ENCODE data around the gene DPF3. TPM values are rescaled to one million over a fixed set of nuclear protein-coding genes. Genes with fewer than 3 reads are reported as not detected.

Gene DPF3
- total RNA-seq, 5 donors from 2014 or later (not counting 1 experiment from before 2014, with no cell fraction given): 0.33 to 0.86 (median 0.54) TPM

GRCh38 chr14:72666610-72667009 lies 227.3 kb downstream of the DPF3 start:
- H3K36me3 ChIP-seq (ENCODE audit: control insufficient read depth in 2 of 2, extremely low read depth in 1 of 2, insufficient read depth in 1 of 2, low read length in 1 of 2): no peaks in the 10 kb centered on the region
- Mint-ChIP-seq H3K4me1 (peaks cover 0 to under 1% (median 0%) of the 10 kb centered on the region in 3 donors), H3K36me3 (peaks cover 12% of the 10 kb centered on the region), H3K4me3 (no peak overlapping the region), H3K9me3 (no peaks in the 10 kb centered on the region), H3K27me3 (peaks cover 12% of the 10 kb centered on the region in 2 donors), H3K27ac (no peak overlapping the region)
- H3K4me1 ChIP-seq (ENCODE audit: control insufficient read depth in 1 of 2, extremely low read depth in 1 of 2, insufficient read depth in 2 of 2, low read length in 2 of 2): no peaks in the 10 kb centered on the region
- no peak overlapping the region for H3K27ac ChIP-seq (ENCODE audit: low read length)
- no CpG with 5 or more reads among the region's 1 CpG for WGBS (ENCODE audit: insufficient coverage)
- ATAC-seq (replicated peaks in 1 of 4) (no peak), DNase-seq (no peak)
- no peaks in the 10 kb centered on the region for H3K9me3 ChIP-seq
- H3K27me3 ChIP-seq (replicated peaks in 1 of 2; ENCODE audit: control insufficient read depth in 2 of 2, extremely low read depth in 1 of 2, insufficient read depth in 2 of 2, low read length in 1 of 2): peaks cover 0 to 14% of the 10 kb centered on the region in 2 experiments
- POLR2A ChIA-PET: no interaction called here
- CTCF ChIA-PET: no interaction called here
- H3K4me3 ChIP-seq (ENCODE audit: control insufficient read depth in 1 of 2, extremely low read depth in 1 of 2, low read length in 1 of 2): no peak overlapping the region

GRCh38 chr14:72665259-72665658 lies 228.6 kb downstream of the DPF3 start:
- Mint-ChIP-seq H3K27me3 (peaks cover 7 to 9% of the 10 kb centered on the region in 2 donors), H3K4me1 (no peaks in the 10 kb centered on the region), H3K36me3 (peaks cover 9% of the 10 kb centered on the region), H3K9me3 (no peaks in the 10 kb centered on the region), H3K4me3 (no peak overlapping the region), H3K27ac (no peak overlapping the region)
- DNase-seq (no peak), ATAC-seq (replicated peaks in 1 of 4) (no peak)
- Histone ChIP-seq H3K4me3 (ENCODE audit: control insufficient read depth in 1 of 2, extremely low read depth in 1 of 2, low read length in 1 of 2) (no peak overlapping the region), H3K36me3 (ENCODE audit: control insufficient read depth in 2 of 2, extremely low read depth in 1 of 2, insufficient read depth in 1 of 2, low read length in 1 of 2) (no peaks in the 10 kb centered on the region), H3K27me3 (replicated peaks in 1 of 2; ENCODE audit: control insufficient read depth in 2 of 2, extremely low read depth in 1 of 2, insufficient read depth in 2 of 2, low read length in 1 of 2) (peaks cover 0 to 9% of the 10 kb centered on the region in 2 experiments), H3K9me3 (no peaks in the 10 kb centered on the region), H3K4me1 (ENCODE audit: control insufficient read depth in 1 of 2, extremely low read depth in 1 of 2, insufficient read depth in 2 of 2, low read length in 2 of 2) (no peaks in the 10 kb centered on the region), H3K27ac (ENCODE audit: low read length) (no peak overlapping the region)
- WGBS (ENCODE audit: insufficient coverage): no CpG with 5 or more reads among the region's 3 CpGs
- ChIA-PET CTCF (interaction anchor here in 1 of 2 donors (0.6 kb wide), 1 partner anchor 113 kb away, joined by 4 read pairs; no protein-coding TSS in a partner anchor), POLR2A (no interaction called here)

- CTCF ChIA-PET: interaction anchor here in 1 of 2 donors (0.6 kb wide), 1 partner anchor 114 kb away, joined by 4 read pairs; no protein-coding TSS in a partner anchor
- no peaks in the 10 kb centered on the region for H3K36me3 ChIP-seq (ENCODE audit: control insufficient read depth in 2 of 2, extremely low read depth in 1 of 2, insufficient read depth in 1 of 2, low read length in 1 of 2)
- no peaks in the 10 kb centered on the region for H3K9me3 ChIP-seq
- no peak for DNase-seq
- peaks cover 0 to 3% of the 10 kb centered on the region in 2 experiments for H3K27me3 ChIP-seq (replicated peaks in 1 of 2; ENCODE audit: control insufficient read depth in 2 of 2, extremely low read depth in 1 of 2, insufficient read depth in 2 of 2, low read length in 1 of 2)
- H3K4me1 ChIP-seq (ENCODE audit: control insufficient read depth in 1 of 2, extremely low read depth in 1 of 2, insufficient read depth in 2 of 2, low read length in 2 of 2): no peaks in the 10 kb centered on the region
- no peak for ATAC-seq (replicated peaks in 1 of 4)
- POLR2A ChIA-PET: no interaction called here
- H3K4me3 ChIP-seq (ENCODE audit: control insufficient read depth in 1 of 2, extremely low read depth in 1 of 2, low read length in 1 of 2): no peak overlapping the region
- H3K27ac ChIP-seq (ENCODE audit: low read length): no peak overlapping the region
- Mint-ChIP-seq H3K4me3 (no peak overlapping the region), H3K27ac (no peak overlapping the region), H3K9me3 (no peaks in the 10 kb centered on the region), H3K4me1 (no peaks in the 10 kb centered on the region), H3K36me3 (peaks cover 9% of the 10 kb centered on the region), H3K27me3 (peaks cover 1 to 5% of the 10 kb centered on the region in 2 donors)
- no CpG with 5 or more reads among the region's 4 CpGs for WGBS (ENCODE audit: insufficient coverage)
Observed at GRCh38 chr14:72664651-72665050, 229.2 kb downstream of the DPF3 start.

GRCh38 chr14:72663956-72664650 lies 229.8 kb downstream of the DPF3 start:
- POLR2A ChIA-PET: no interaction called here
- 86% methylated on average over 5 of the region's 5 CpGs for WGBS (ENCODE audit: insufficient coverage)
- no peak overlapping the region for H3K27ac ChIP-seq (ENCODE audit: low read length)

GRCh38 chr14:72663076-72663487 lies 230.8 kb downstream of the DPF3 start:
- Mint-ChIP-seq H3K27ac (no peak overlapping the region), H3K36me3 (peaks cover 3% of the 10 kb centered on the region), H3K27me3 (no peaks in the 10 kb centered on the region), H3K4me1 (no peaks in the 10 kb centered on the region), H3K4me3 (no peak overlapping the region), H3K9me3 (no peaks in the 10 kb centered on the region)
- Histone ChIP-seq H3K4me3 (ENCODE audit: control insufficient read depth in 1 of 2, extremely low read depth in 1 of 2, low read length in 1 of 2) (no peak overlapping the region), H3K9me3 (no peaks in the 10 kb centered on the region), H3K36me3 (ENCODE audit: control insufficient read depth in 2 of 2, extremely low read depth in 1 of 2, insufficient read depth in 1 of 2, low read length in 1 of 2) (no peaks in the 10 kb centered on the region), H3K27ac (ENCODE audit: low read length) (no peak overlapping the region), H3K4me1 (ENCODE audit: control insufficient read depth in 1 of 2, extremely low read depth in 1 of 2, insufficient read depth in 2 of 2, low read length in 2 of 2) (no peaks in the 10 kb centered on the region), H3K27me3 (replicated peaks in 1 of 2; ENCODE audit: control insufficient read depth in 2 of 2, extremely low read depth in 1 of 2, insufficient read depth in 2 of 2, low read length in 1 of 2) (no peaks in the 10 kb centered on the region)
- CTCF ChIA-PET: no interaction called here
- 75% methylated on average over 1 of the region's 1 CpG for WGBS (ENCODE audit: insufficient coverage)
- DNase-seq (no peak), ATAC-seq (replicated peaks in 1 of 4) (no peak)
- POLR2A ChIA-PET: no interaction called here

More at GRCh38 chr14:72663956-72664650, 229.8 kb downstream of the DPF3 start:
- CTCF ChIA-PET: no interaction called here
- Histone ChIP-seq H3K9me3 (no peaks in the 10 kb centered on the region), H3K4me3 (ENCODE audit: control insufficient read depth in 1 of 2, extremely low read depth in 1 of 2, low read length in 1 of 2) (no peak overlapping the region), H3K4me1 (ENCODE audit: control insufficient read depth in 1 of 2, extremely low read depth in 1 of 2, insufficient read depth in 2 of 2, low read length in 2 of 2) (no peaks in the 10 kb centered on the region), H3K27me3 (replicated peaks in 1 of 2; ENCODE audit: control insufficient read depth in 2 of 2, extremely low read depth in 1 of 2, insufficient read depth in 2 of 2, low read length in 1 of 2) (no peaks in the 10 kb centered on the region), H3K36me3 (ENCODE audit: control insufficient read depth in 2 of 2, extremely low read depth in 1 of 2, insufficient read depth in 1 of 2, low read length in 1 of 2) (no peaks in the 10 kb centered on the region)
- Mint-ChIP-seq H3K27ac (no peak overlapping the region), H3K9me3 (no peaks in the 10 kb centered on the region), H3K27me3 (peaks cover 0 to under 1% of the 10 kb centered on the region in 2 donors), H3K4me1 (no peaks in the 10 kb centered on the region), H3K4me3 (no peak overlapping the region), H3K36me3 (peaks cover 5% of the 10 kb centered on the region)
- DNase-seq (no peak), ATAC-seq (replicated peaks in 1 of 4) (no peak)

GRCh38 chr14:72662214-72662613 lies 231.7 kb downstream of the DPF3 start:
- no peak overlapping the region for H3K27ac ChIP-seq (ENCODE audit: low read length)
- no peaks in the 10 kb centered on the region for H3K27me3 ChIP-seq (replicated peaks in 1 of 2; ENCODE audit: control insufficient read depth in 2 of 2, extremely low read depth in 1 of 2, insufficient read depth in 2 of 2, low read length in 1 of 2)
- no CpG with 5 or more reads among the region's 2 CpGs for WGBS (ENCODE audit: insufficient coverage)
- H3K4me1 ChIP-seq (ENCODE audit: control insufficient read depth in 1 of 2, extremely low read depth in 1 of 2, insufficient read depth in 2 of 2, low read length in 2 of 2): no peaks in the 10 kb centered on the region
- H3K27me3 Mint-ChIP-seq: no peaks in the 10 kb centered on the region
- POLR2A ChIA-PET: interaction anchor here in 1 of 2 donors (0.6 kb wide), 1 partner anchor 88 kb away, joined by 6 read pairs; no protein-coding TSS in a partner anchor
- H3K9me3 ChIP-seq: no peaks in the 10 kb centered on the region
- no peaks in the 10 kb centered on the region for H3K36me3 ChIP-seq (ENCODE audit: control insufficient read depth in 2 of 2, extremely low read depth in 1 of 2, insufficient read depth in 1 of 2, low read length in 1 of 2)
- CTCF ChIA-PET: no interaction called here
- no peaks in the 10 kb centered on the region for H3K9me3 Mint-ChIP-seq
- H3K27ac Mint-ChIP-seq: no peak overlapping the region
- peaks cover 3% of the 10 kb centered on the region for H3K36me3 Mint-ChIP-seq
- H3K4me3 ChIP-seq (ENCODE audit: control insufficient read depth in 1 of 2, extremely low read depth in 1 of 2, low read length in 1 of 2): no peak overlapping the region
- H3K4me3 Mint-ChIP-seq: no peak overlapping the region
- H3K4me1 Mint-ChIP-seq: no peaks in the 10 kb centered on the region
- ATAC-seq (replicated peaks in 1 of 4) (no peak), DNase-seq (no peak)

Data from T-cell (primary cell).